Astrocyte (in vitro differentiated cells and primary cell): Measurements from ENCODE around the gene CLHC1. TPM values are rescaled to one million over a fixed set of nuclear protein-coding genes. Genes with fewer than 3 reads are reported as not detected.
A peak's percentile ranks its signal among the peaks of the same experiment; 100 is the strongest.

Source experiments
- DNase-seq: peaks from one replicate; pipeline ENCODE4 v3.0.0-alpha.2; 2010; ENCODE audit warnings: low read depth
- FAIRE-seq: peaks from 2 replicates; lab custom pipeline; 2011; peaks lifted over from hg19 to GRCh38; lab: Jason Lieb, UNC
- H2AFZ ChIP-seq: 2 replicates; pipeline ENCODE4 v1.6.0; 2012; ENCODE audit warnings: low read depth, low read length, inconsistent platforms
- H3K27ac ChIP-seq: 2 replicates; pipeline ENCODE4 v1.5.1; 2011; ENCODE audit warnings: low read depth, low read length, inconsistent platforms
- H3K27me3 ChIP-seq: 2 replicates; pipeline ENCODE4 v1.6.0; 2011; ENCODE audit warnings: low read length, inconsistent platforms; ENCODE audit not compliant: insufficient read depth
- H3K36me3 ChIP-seq: 2 replicates; pipeline ENCODE4 v1.5.1; 2011; ENCODE audit warnings: low read length, inconsistent platforms; ENCODE audit not compliant: insufficient read depth
- H3K4me1 ChIP-seq: 2 replicates; pipeline ENCODE4 v1.5.1; 2011; ENCODE audit warnings: low read length, inconsistent platforms; ENCODE audit not compliant: insufficient read depth
- H3K4me2 ChIP-seq: 2 replicates; pipeline ENCODE4 v1.6.0; 2012; ENCODE audit warnings: low read length, inconsistent platforms
- H3K4me3 ChIP-seq: 2 replicates; pipeline ENCODE4 v1.5.1; 2011; ENCODE audit warnings: low read depth, mild to moderate bottlenecking, low read length, inconsistent platforms; ENCODE audit not compliant: insufficient read depth
- H3K79me2 ChIP-seq: 2 replicates; pipeline ENCODE4 v1.6.0; 2012; ENCODE audit warnings: mild to moderate bottlenecking, low read length, inconsistent platforms; ENCODE audit not compliant: insufficient read depth
- H3K9ac ChIP-seq: 2 replicates; pipeline ENCODE4 v1.6.0; 2012; ENCODE audit warnings: mild to moderate bottlenecking, low read length, inconsistent platforms
- H3K9me3 ChIP-seq: 2 replicates; pipeline ENCODE4 v1.5.1; 2012; ENCODE audit warnings: low read depth, mild to moderate bottlenecking, low read length, inconsistent platforms; ENCODE audit not compliant: insufficient read depth
- H4K20me1 ChIP-seq: 2 replicates; pipeline ENCODE4 v1.6.0; 2012; ENCODE audit warnings: low read length, inconsistent platforms; ENCODE audit not compliant: insufficient read depth
- H3K27ac Mint-ChIP-seq: one replicate; pipeline ENCODE4 v1.8.0; 2021; ENCODE audit warnings: mild to moderate bottlenecking, mixed read lengths; ENCODE audit not compliant: unreplicated experiment
- H3K27me3 Mint-ChIP-seq: one replicate; pipeline ENCODE4 v1.8.0; 2021; ENCODE audit warnings: low read depth, mixed read lengths; ENCODE audit not compliant: unreplicated experiment
- H3K36me3 Mint-ChIP-seq: one replicate; pipeline ENCODE4 v1.8.0; 2021; ENCODE audit warnings: low read depth, mixed read lengths; ENCODE audit not compliant: unreplicated experiment
- H3K4me1 Mint-ChIP-seq: one replicate; pipeline ENCODE4 v1.8.0; 2021; ENCODE audit warnings: low read depth, mixed read lengths; ENCODE audit not compliant: unreplicated experiment
- H3K4me3 Mint-ChIP-seq: one replicate; pipeline ENCODE4 v1.8.0; 2021; ENCODE audit warnings: mild to moderate bottlenecking, moderate library complexity, mixed read lengths; ENCODE audit not compliant: unreplicated experiment
- H3K9me3 Mint-ChIP-seq: one replicate; pipeline ENCODE4 v1.8.0; 2021; ENCODE audit warnings: mild to moderate bottlenecking, mixed read lengths; ENCODE audit not compliant: unreplicated experiment
- CTCF ChIP-seq: IDR thresholded peaks from 2 replicates; pipeline ENCODE4 v1.5.1; 2011; ENCODE audit warnings: low read depth, mild to moderate bottlenecking, inconsistent platforms, low read length, moderate library complexity; ENCODE audit not compliant: insufficient read depth
- EZH2 ChIP-seq: IDR thresholded peaks from 2 replicates; pipeline ENCODE4 v1.6.1; 2012; ENCODE audit warnings: mild to moderate bottlenecking, low read length, inconsistent platforms; ENCODE audit not compliant: insufficient read depth
- total RNA-seq: library from RNA; stranded (reverse); gene quantifications from 2 replicates; pipeline ENCODE4 v1.2.1, GENCODE V29; 2021

Gene CLHC1
- total RNA-seq, 1 donor from 2014 or later = 17.5 TPM

DNA sequence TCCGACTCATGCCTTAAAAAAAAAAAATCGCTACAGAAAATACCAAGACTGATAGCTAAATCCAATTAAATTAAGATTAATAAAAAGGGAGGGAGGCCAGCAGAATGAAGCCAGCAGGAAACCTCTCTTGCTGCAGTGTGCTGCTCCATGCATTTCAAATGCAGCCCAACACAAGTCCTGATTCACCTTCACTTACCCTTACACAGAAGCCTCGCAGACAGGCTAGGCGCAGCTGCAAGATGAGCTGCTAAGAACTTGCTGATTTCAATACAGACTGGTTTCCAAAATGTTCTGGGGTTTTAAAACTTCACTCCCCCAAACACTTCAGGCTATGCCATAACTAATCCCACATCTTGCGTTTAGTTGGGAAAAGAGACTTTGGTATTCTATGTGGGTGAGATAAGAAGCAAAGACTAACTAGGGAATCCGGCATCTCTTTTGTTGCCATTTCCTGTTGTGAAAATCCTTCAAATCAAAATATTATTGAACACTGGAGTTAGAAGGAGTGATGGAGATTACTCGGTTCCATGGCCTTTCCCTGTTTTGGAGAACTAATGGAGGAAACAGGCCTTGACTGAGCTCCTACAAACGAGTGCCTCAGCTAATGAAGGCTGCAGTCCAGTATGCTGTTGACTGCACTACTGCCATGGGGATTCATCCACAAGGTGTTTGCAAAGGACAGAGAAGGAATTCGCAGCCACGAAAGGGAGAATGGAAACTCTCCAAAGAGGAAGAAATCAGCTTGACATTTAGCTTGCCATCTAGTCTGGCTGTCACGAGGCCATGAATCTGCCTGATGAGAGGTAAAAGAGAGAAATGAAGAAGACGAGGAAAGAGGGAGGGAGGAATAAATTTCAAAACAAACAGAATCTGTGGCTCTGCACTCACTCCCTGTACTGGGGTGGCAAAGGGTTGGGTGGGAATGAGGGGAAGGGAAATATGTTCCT, 67.3 kb downstream of the CLHC1 start:
- H3K27me3 ChIP-seq = no peaks in the 10 kb centered on the region
- H3K27me3 Mint-ChIP-seq = no peaks in the 10 kb centered on the region
- TF ChIP-seq CTCF (no peak), EZH2 (no peak)
- no peaks in the 10 kb centered on the region for H3K36me3 ChIP-seq
- H3K4me3 Mint-ChIP-seq = peak overlapping the region; percentile 55
- no peak for DNase-seq
- FAIRE-seq = no peak
- H3K4me2 ChIP-seq = peak overlapping the region; percentile 26
- H4K20me1 ChIP-seq = no peaks in the 10 kb centered on the region
- no peaks in the 10 kb centered on the region for H3K36me3 Mint-ChIP-seq
- H3K9me3 Mint-ChIP-seq = no peaks in the 10 kb centered on the region
- no peaks in the 10 kb centered on the region for H3K9me3 ChIP-seq
- H3K4me3 ChIP-seq = no peak overlapping the region
- peaks cover 58% of the 10 kb centered on the region for H3K4me1 ChIP-seq
- H3K79me2 ChIP-seq = peaks cover 8% of the 10 kb centered on the region
- H2AFZ ChIP-seq = no peak overlapping the region
- H3K4me1 Mint-ChIP-seq = peaks cover 61% of the 10 kb centered on the region
- H3K9ac ChIP-seq = no peak overlapping the region
- no peak overlapping the region for H3K27ac ChIP-seq
- H3K27ac Mint-ChIP-seq = peak overlapping the region; percentile 62

DNA sequence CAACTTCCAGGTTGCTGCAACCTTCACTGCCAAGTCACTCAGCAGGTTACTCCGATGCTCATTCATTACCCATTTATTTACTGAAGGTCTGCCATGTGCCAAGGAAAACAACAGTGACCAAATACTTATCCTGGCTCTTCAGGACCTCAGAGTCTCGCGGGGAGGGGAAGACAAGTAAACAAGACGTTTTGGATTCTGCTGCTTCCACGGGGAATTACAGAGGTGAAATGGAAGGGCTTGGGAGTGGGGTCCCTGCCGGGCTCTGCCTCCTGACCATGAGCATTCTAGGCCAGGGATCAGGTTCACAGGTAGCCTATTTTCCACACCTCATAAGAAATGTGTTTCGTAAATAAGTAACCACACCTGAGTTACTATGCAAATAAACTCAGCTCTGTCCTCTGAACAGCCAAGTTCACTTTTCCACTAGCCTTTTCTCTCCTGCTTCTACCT, 68.1 kb downstream of the CLHC1 start:
- peaks cover 60% of the 10 kb centered on the region for H3K4me1 Mint-ChIP-seq
- peak overlapping the region; percentile 64 for H3K4me2 ChIP-seq
- no peak for DNase-seq

More for the DNA sequence above, 68.1 kb downstream of the CLHC1 start:
- TF ChIP-seq EZH2 = no peak
- TF ChIP-seq CTCF = no peak
- Mint-ChIP-seq H3K27ac (no peak overlapping the region), H3K4me3 (no peak overlapping the region), H3K27me3 (no peaks in the 10 kb centered on the region), H3K36me3 (no peaks in the 10 kb centered on the region), H3K9me3 (no peaks in the 10 kb centered on the region)
- FAIRE-seq = no peak
- H3K4me3 ChIP-seq = no peak overlapping the region
- peaks cover 8% of the 10 kb centered on the region for H3K79me2 ChIP-seq
- H3K9ac ChIP-seq = peak overlapping the region; percentile 37
- no peaks in the 10 kb centered on the region for H4K20me1 ChIP-seq
- peak overlapping the region; percentile 35 for H3K27ac ChIP-seq
- H3K9me3 ChIP-seq = no peaks in the 10 kb centered on the region
- H2AFZ ChIP-seq = no peak overlapping the region
- no peaks in the 10 kb centered on the region for H3K27me3 ChIP-seq
- peaks cover 53% of the 10 kb centered on the region for H3K4me1 ChIP-seq
- H3K36me3 ChIP-seq = no peaks in the 10 kb centered on the region
